Measurements from ENCODE around the gene DDX41. TPM values are rescaled to one million over a fixed set of nuclear protein-coding genes. Genes with fewer than 3 reads are reported as not detected.

The DDX41 gene
- total and polyA plus RNA-seq, 2 donors (not counting 1 experiment from before 2014, with no cell fraction given), result 110 to 168 TPM

GRCh38 chr5:177552839-177553455 lies 36.2 kb upstream of the DDX41 start:
- H3K9me3 Mint-ChIP-seq (ENCODE audit: insufficient read depth), result no peaks in the 10 kb centered on the region
- no peaks in the 10 kb centered on the region for H3K27me3 Mint-ChIP-seq
- ChIA-PET POLR2A (no interaction called here), CTCF (interaction anchor here (0.8 to 1.3 kb wide), 2 partner anchors 44 to 51 kb away, joined by 3 to 7 read pairs; no protein-coding TSS in a partner anchor)
- H3K9ac ChIP-seq (ENCODE audit: low read length), result peak overlapping the region; percentile 85
- ATAC-seq (ENCODE audit: low read depth) (no peak), DNase-seq (no peak)
- peak overlapping the region; percentile 28 to 84 (median 77) for H3K4me3 ChIP-seq (ENCODE audit: control extremely low read depth in 1 of 5, extremely low read depth in 1 of 5, insufficient read depth in 1 of 5, low read depth in 2 of 5, low read length in 4 of 5)
- H3K27ac Mint-ChIP-seq, result peak overlapping the region; percentile 28
- peaks cover 71% of the 10 kb centered on the region for H3K79me2 ChIP-seq (ENCODE audit: control insufficient read depth, insufficient read depth, low read length)
- peaks cover 45% of the 10 kb centered on the region for H4K20me1 ChIP-seq (ENCODE audit: control insufficient read depth, insufficient read depth, low read length, poor library complexity, severe bottlenecking)
- H3K27me3 ChIP-seq (replicated peaks in 1 of 4; ENCODE audit: control extremely low read depth in 1 of 4, control insufficient read depth in 3 of 4, insufficient read depth in 4 of 4, low read length in 3 of 4), result no peaks in the 10 kb centered on the region
- peak overlapping the region; percentile 71 for H3K4me3 Mint-ChIP-seq
- peak overlapping the region; percentile 96 for H3K4me2 ChIP-seq (replicated peaks; ENCODE audit: low read depth, low read length, poor library complexity, severe bottlenecking)
- peaks cover 35% of the 10 kb centered on the region for H3K4me1 Mint-ChIP-seq
- peaks cover 2 to 15% of the 10 kb centered on the region in 2 experiments for H3K36me3 ChIP-seq (replicated peaks in 1 of 2; ENCODE audit: control extremely low read depth in 1 of 2, control insufficient read depth in 1 of 2, extremely low read depth in 1 of 2, insufficient read depth in 2 of 2, low read length in 1 of 2)
- H3K27ac ChIP-seq (ENCODE audit: low read length in 2 of 2), result no peak overlapping the region
- WGBS (ENCODE audit: insufficient coverage), result 91% methylated on average over 10 of the region's 16 CpGs
- peaks cover 18 to 26% of the 10 kb centered on the region in 2 donors for H3K4me1 ChIP-seq (ENCODE audit: control insufficient read depth in 2 of 2, insufficient read depth in 2 of 2, low read length in 2 of 2)
- no peak for TF ChIP-seq CTCF (IDR thresholded peaks at IDR 0.05)
- TF ChIP-seq EZH2 (IDR thresholded peaks at IDR 0.05; ENCODE audit: borderline replicate concordance, insufficient read depth, low read depth, low read length, poor library complexity, severe bottlenecking), result no peak
- intact Hi-C loops (cut with micrococcal nuclease), result no loop called here
- H2AFZ ChIP-seq (ENCODE audit: insufficient read depth, low read depth, low read length, poor library complexity, severe bottlenecking), result no peak overlapping the region
- no peaks in the 10 kb centered on the region for H3K9me3 ChIP-seq (ENCODE audit: control extremely low read depth in 1 of 3, control insufficient read depth in 2 of 3, insufficient read depth in 1 of 3, low read length in 2 of 3)

GRCh38 chr5:177550122-177550521 lies 33.4 kb upstream of the DDX41 start:
- no peak overlapping the region for H3K27ac Mint-ChIP-seq
- no peak for ATAC-seq (ENCODE audit: low read depth)

More at GRCh38 chr5:177550122-177550521, 33.4 kb upstream of the DDX41 start:
- Histone ChIP-seq H2AFZ (ENCODE audit: insufficient read depth, low read depth, low read length, poor library complexity, severe bottlenecking) (no peak overlapping the region), H3K9me3 (ENCODE audit: control extremely low read depth in 1 of 3, control insufficient read depth in 2 of 3, insufficient read depth in 1 of 3, low read length in 2 of 3) (no peaks in the 10 kb centered on the region), H3K79me2 (ENCODE audit: control insufficient read depth, insufficient read depth, low read length) (peaks cover 86% of the 10 kb centered on the region), H3K27ac (ENCODE audit: low read length in 2 of 2) (no peak overlapping the region), H3K4me3 (ENCODE audit: control extremely low read depth in 1 of 5, extremely low read depth in 1 of 5, insufficient read depth in 1 of 5, low read depth in 2 of 5, low read length in 4 of 5) (no peak overlapping the region), H3K9ac (ENCODE audit: low read length) (no peak overlapping the region), H3K27me3 (replicated peaks in 1 of 4; ENCODE audit: control extremely low read depth in 1 of 4, control insufficient read depth in 3 of 4, insufficient read depth in 4 of 4, low read length in 3 of 4) (no peaks in the 10 kb centered on the region), H3K4me1 (ENCODE audit: control insufficient read depth in 2 of 2, insufficient read depth in 2 of 2, low read length in 2 of 2) (peaks cover 18 to 26% of the 10 kb centered on the region in 2 donors), H3K36me3 (replicated peaks in 1 of 2; ENCODE audit: control extremely low read depth in 1 of 2, control insufficient read depth in 1 of 2, extremely low read depth in 1 of 2, insufficient read depth in 2 of 2, low read length in 1 of 2) (peaks cover 2 to 21% of the 10 kb centered on the region in 2 experiments), H4K20me1 (ENCODE audit: control insufficient read depth, insufficient read depth, low read length, poor library complexity, severe bottlenecking) (peaks cover 61% of the 10 kb centered on the region), H3K4me2 (replicated peaks; ENCODE audit: low read depth, low read length, poor library complexity, severe bottlenecking) (no peak overlapping the region)
- WGBS (ENCODE audit: insufficient coverage), result no CpG with 5 or more reads among the region's 1 CpG
- Mint-ChIP-seq H3K4me3 (no peak overlapping the region), H3K9me3 (ENCODE audit: insufficient read depth) (no peaks in the 10 kb centered on the region), H3K4me1 (peaks cover 38% of the 10 kb centered on the region), H3K27me3 (no peaks in the 10 kb centered on the region)
- CTCF ChIA-PET, result no interaction called here
- POLR2A ChIA-PET, result interaction anchor here (0.5 kb wide), 1 partner anchor 39 kb away, joined by 3 read pairs; no protein-coding TSS in a partner anchor
- no peak for TF ChIP-seq CTCF (IDR thresholded peaks at IDR 0.05)
- no peak for TF ChIP-seq EZH2 (IDR thresholded peaks at IDR 0.05; ENCODE audit: borderline replicate concordance, insufficient read depth, low read depth, low read length, poor library complexity, severe bottlenecking)
- intact Hi-C loops (cut with micrococcal nuclease), result no loop called here
- DNase-seq, result peak; percentile 42

Data from B cell (primary cell).